ENCODE results near the gene AURKAIP1. TPM values are rescaled to one million over a fixed set of nuclear protein-coding genes. Genes with fewer than 3 reads are reported as not detected.

Gene AURKAIP1
- polyA plus RNA-seq, 2 of the 4 experiments (the other 2 are of a cell fraction): 62.0 to 102 TPM

- no peak for FAIRE-seq
- ChIA-PET POLR2A (no interaction called here), CTCF (interaction anchor here (1.2 to 2.4 kb wide), 2 partner anchors 19 to 98 kb away, joined by 3 to 7 read pairs; no protein-coding TSS in a partner anchor)
- no peak overlapping the region for H3K4me2 ChIP-seq
- TF ChIP-seq FOXS1 (CRISPR knock-in tag; IDR thresholded peaks at IDR 0.05): no peak
- TF ChIP-seq RFX5 (IDR thresholded peaks at IDR 0.05): no peak
- TF ChIP-seq POLR2A (IDR thresholded peaks at IDR 0.05; ENCODE audit: low read length): no peak
- no peak for TF ChIP-seq E2F6 (IDR thresholded peaks at IDR 0.05; ENCODE audit: borderline replicate concordance, low read depth)
- no peak for TF ChIP-seq BCL3 (IDR thresholded peaks at IDR 0.05)
- no peak for TF ChIP-seq NPAS2 (CRISPR knock-in tag; IDR thresholded peaks at IDR 0.05; ENCODE audit: borderline replicate concordance)
- no peak for TF ChIP-seq HOXB13 (CRISPR knock-in tag; IDR thresholded peaks at IDR 0.05; ENCODE audit: low read depth)
- TF ChIP-seq SMC3 (IDR thresholded peaks at IDR 0.05): no peak
- no peak for TF ChIP-seq PBX3 (IDR thresholded peaks at IDR 0.05)
- no peak for TF ChIP-seq NR3C1 (IDR thresholded peaks at IDR 0.05)
- TF ChIP-seq USF2 (IDR thresholded peaks at IDR 0.05): no peak
- no peak for TF ChIP-seq POLR2AphosphoS2 (conservative IDR thresholded peaks at IDR 0.05; ENCODE audit: low read length)
- H3K4me1 ChIP-seq: peaks cover 18% of the 10 kb centered on the region; the same call in 2 of the 3 replicates
- no peaks in the 10 kb centered on the region for H3K9me3 ChIP-seq
- DNase-seq (ENCODE audit: low read depth in 1 of 2, low spot score in 1 of 2): no peak
- WGBS (ENCODE audit: missing lambda C conversion rate): no CpG with 5 or more reads among the region's 40 CpGs
- H3K4me3 ChIP-seq: no peak overlapping the region
- H3K27ac ChIP-seq: no peak overlapping the region
- no peak for ATAC-seq
These were observed 47.7 kb downstream of the AURKAIP1 start for GRCh38 chr1:1327291-1327690.

- Histone ChIP-seq H3K9me3 (no peaks in the 10 kb centered on the region), H3K4me1 (peaks cover 13% of the 10 kb centered on the region; the same call in 2 of the 3 replicates), H3K27ac (peak overlapping the region in 1 of 2 experiments; percentile 97; a peak in 2 of 6 replicates), H3K4me3 (no peak overlapping the region), H3K4me2 (peak overlapping the region; percentile 95)
- no peak for DNase-seq (ENCODE audit: low read depth in 1 of 2, low spot score in 1 of 2)
- TF ChIP-seq JUN (IDR thresholded peaks at IDR 0.05) (no peak), E2F6 (IDR thresholded peaks at IDR 0.05; ENCODE audit: borderline replicate concordance, low read depth) (no peak), PBX3 (IDR thresholded peaks at IDR 0.05) (no peak), KDM1A (IDR thresholded peaks at IDR 0.05; ENCODE audit: low read depth) (no peak), CBX8 (IDR thresholded peaks at IDR 0.05) (no peak), BHLHE40 (IDR thresholded peaks at IDR 0.05; ENCODE audit: low read depth, low read length) (no peak), HDAC2 (IDR thresholded peaks at IDR 0.05) (no peak), PHF8 (IDR thresholded peaks at IDR 0.05; ENCODE audit: borderline replicate concordance, low read depth) (no peak), ZNF302 (CRISPR knock-in tag; IDR thresholded peaks at IDR 0.05) (no peak), ZSCAN20 (CRISPR knock-in tag; IDR thresholded peaks at IDR 0.05) (no peak), MAX (IDR thresholded peaks at IDR 0.05) (no peak), EP300 (IDR thresholded peaks at IDR 0.05) (no peak), TP53 (CRISPR knock-in tag; IDR thresholded peaks at IDR 0.05) (no peak), RCOR1 (IDR thresholded peaks at IDR 0.05; ENCODE audit: low read depth, low read length) (no peak), GATA3 (IDR thresholded peaks at IDR 0.05; ENCODE audit: borderline replicate concordance) (no peak)
- ChIA-PET POLR2A (no interaction called here), CTCF (interaction anchor here (2.4 kb wide), 1 partner anchor 20 kb away, joined by 7 read pairs; no protein-coding TSS in a partner anchor)
- ATAC-seq: no peak
- 100% methylated on average over 3 of the region's 8 CpGs for WGBS (ENCODE audit: missing lambda C conversion rate)
- FAIRE-seq: no peak
These were observed 48.9 kb downstream of the AURKAIP1 start for GRCh38 chr1:1326075-1326605.
